GM12878 (cell line): ENCODE results near the gene KRTAP10-9. TPM values are rescaled to one million over a fixed set of nuclear protein-coding genes. Genes with fewer than 3 reads are reported as not detected.

ENCODE experiments used
- ATAC-seq: fragments of 200-7000 bp; cut with Tn5 transposase; 3 replicates; pipeline ENCODE4 v1.9.1; 2020; ENCODE audit warnings: mild to moderate bottlenecking, moderate library complexity
- BruUV-seq: library from RNA; stranded (reverse); fragments of 400-500 nt; replicated peaks from 2 replicates; lab custom pipeline; 2021; lab: Mats Ljungman, UMichigan
- CTCF ChIA-PET: fragments of 300-600 bp; sonication (Branson Sonifier 250); formaldehyde crosslinking; extraction: SDS; loops from one replicate; lab custom pipeline; 2021; ENCODE audit warnings: inconsistent platforms; lab: Yijun Ruan, JAX
- POLR2A ChIA-PET: fragments of 350-600 bp; formaldehyde crosslinking; extraction: SDS; loops from one replicate; lab custom pipeline; 2021; ENCODE audit warnings: inconsistent platforms; lab: Charles Lee
- RAD21 ChIA-PET: fragments of 300-600 bp; sonication (Branson Sonifier 250); formaldehyde crosslinking; loops from one replicate; lab custom pipeline; 2023; ENCODE audit warnings: antibody characterized with exemption; ENCODE audit not compliant: unreplicated experiment; lab: Charles Lee
- SMC1A ChIA-PET: fragments of 300-600 bp; sonication (Branson Sonifier 250); formaldehyde crosslinking; loops from one replicate; lab custom pipeline; 2023; ENCODE audit not compliant: unreplicated experiment, uncharacterized antibody; lab: Charles Lee
- DNase-seq: peaks from one replicate; pipeline ENCODE4 v3.0.0-alpha.2; 2011; ENCODE audit warnings: low read depth, low spot score
- FAIRE-seq: peaks from 3 replicates; lab custom pipeline; 2011; peaks lifted over from hg19 to GRCh38; lab: Jason Lieb, UNC
- H2AFZ ChIP-seq: 2 replicates; pipeline ENCODE4 v1.6.0; 2011; ENCODE audit warnings: low read depth, low read length, control low read depth; ENCODE audit not compliant: control insufficient read depth
- H3K27ac ChIP-seq: 2 replicates; pipeline ENCODE4 v1.5.1; 2011; ENCODE audit warnings: control low read depth; ENCODE audit not compliant: control insufficient read depth, insufficient read depth
- H3K27me3 ChIP-seq, 2 experiments: replicated peaks in 1 of 2; 2 replicates each; pipeline versions ENCODE4 v1.6.0 to v1.6.1; 2011; ENCODE audit warnings: low read length in 1 of 2; ENCODE audit not compliant: control insufficient read depth in 2 of 2, insufficient read depth in 2 of 2
- H3K36me3 ChIP-seq, 2 experiments: 2 replicates each; pipeline ENCODE4 v1.5.1; 2011; ENCODE audit warnings: low read length in 1 of 2; ENCODE audit not compliant: control insufficient read depth in 2 of 2, insufficient read depth in 2 of 2
- H3K4me1 ChIP-seq: 2 replicates; pipeline ENCODE4 v1.6.1; 2011; ENCODE audit warnings: mild to moderate bottlenecking, low read length, moderate library complexity, mixed read lengths; ENCODE audit not compliant: control insufficient read depth, insufficient read depth
- H3K4me2 ChIP-seq: 2 replicates; pipeline ENCODE4 v1.6.0; 2011; ENCODE audit warnings: control low read depth; ENCODE audit not compliant: control insufficient read depth, insufficient read depth
- H3K4me3 ChIP-seq: fragments of 200-600 bp; sonication (generic); 2 replicates; pipeline ENCODE4 v1.5.1; 2016
- H3K79me2 ChIP-seq: 2 replicates; pipeline ENCODE4 v1.6.0; 2011; ENCODE audit warnings: low read length; ENCODE audit not compliant: control insufficient read depth, insufficient read depth
- H3K9ac ChIP-seq: 2 replicates; pipeline ENCODE4 v1.8.0; 2011; ENCODE audit warnings: low read length, control low read depth, mixed read lengths; ENCODE audit not compliant: control insufficient read depth, insufficient read depth
- H3K9me3 ChIP-seq: replicated peaks from 3 replicates; pipeline ENCODE4 v1.5.1; 2011; ENCODE audit warnings: mild to moderate bottlenecking, low read length; ENCODE audit not compliant: control insufficient read depth, insufficient read depth
- H4K20me1 ChIP-seq: 2 replicates; pipeline ENCODE4 v1.6.0; 2011; ENCODE audit not compliant: control insufficient read depth, insufficient read depth
- CEBPB ChIP-seq, 2 experiments: fragments of 150-350 bp in 1 of 2; IDR thresholded peaks; 2 replicates each; pipeline ENCODE4 v1.6.1; 2012 to 2014; ENCODE audit warnings: low read depth in 2 of 2, low read length in 2 of 2, borderline replicate concordance in 1 of 2, inconsistent platforms in 1 of 2
- E4F1 ChIP-seq: fragments of 450-650 bp; IDR thresholded peaks from 2 replicates; pipeline ENCODE4 v1.6.1; 2018; ENCODE audit warnings: borderline replicate concordance, mild to moderate bottlenecking; ENCODE audit not compliant: partially characterized antibody
- HDAC6 ChIP-seq: fragments of 200-600 bp; sonication (generic); IDR thresholded peaks from one replicate; pipeline ENCODE4 v1.8.0; 2017; ENCODE audit warnings: antibody characterized with exemption; ENCODE audit not compliant: unreplicated experiment
- IRF3 ChIP-seq: fragments of 450-650 bp; IDR thresholded peaks from 2 replicates; pipeline ENCODE4 v1.6.1; 2014; ENCODE audit warnings: mild to moderate bottlenecking
- KLF5 ChIP-seq: fragments of 450-650 bp; IDR thresholded peaks from 2 replicates; pipeline ENCODE4 v1.6.1; 2014; ENCODE audit warnings: mild to moderate bottlenecking; ENCODE audit not compliant: partially characterized antibody
- MAX ChIP-seq: IDR thresholded peaks from 2 replicates; pipeline ENCODE4 v1.6.1; 2012; ENCODE audit warnings: low read depth, low read length, improper control_type of control experiment
- MYB ChIP-seq: fragments of 150-350 bp; IDR thresholded peaks from 2 replicates; pipeline ENCODE4 v1.6.1; 2014; ENCODE audit warnings: mild to moderate bottlenecking, low read depth, low read length, borderline replicate concordance
- NR2C1 ChIP-seq: fragments of 450-650 bp; IDR thresholded peaks from 2 replicates; pipeline ENCODE4 v1.6.1; 2017; ENCODE audit warnings: antibody characterized with exemption, mild to moderate bottlenecking, moderate library complexity
- NR2F1 ChIP-seq: fragments of 450-650 bp; conservative IDR thresholded peaks from 2 replicates; pipeline ENCODE4 v1.6.1; 2017; ENCODE audit warnings: mild to moderate bottlenecking
- RB1 ChIP-seq: fragments of 450-650 bp; formaldehyde crosslinking; IDR thresholded peaks from 2 replicates; pipeline ENCODE4 v1.6.1; 2017; ENCODE audit warnings: mild to moderate bottlenecking, borderline replicate concordance
- RFX5 ChIP-seq: IDR thresholded peaks from 2 replicates; pipeline ENCODE4 v1.6.1; 2011; ENCODE audit warnings: low read depth, low read length, improper control_type of control experiment
- SMAD1 ChIP-seq: fragments of 450-650 bp; IDR thresholded peaks from 2 replicates; pipeline ENCODE4 v1.6.1; 2018; ENCODE audit warnings: mild to moderate bottlenecking, low read depth; ENCODE audit not compliant: partially characterized antibody
- SREBF2 ChIP-seq: IDR thresholded peaks from 2 replicates; pipeline ENCODE4 v1.6.1; 2012; ENCODE audit warnings: mild to moderate bottlenecking, low read length
- WGBS: methylation state at CpG from one replicate; pipeline ENCODE4 v1.1.6; 2016; ENCODE audit warnings: low lambda C conversion rate; ENCODE audit not compliant: insufficient replicate concordance, insufficient coverage; ENCODE audit errors: missing lambda C conversion rate; 5-methylcytosine and 5-hydroxymethylcytosine counted together
- in situ Hi-C: fragments of 300-500 bp; cut with MboI; formaldehyde crosslinking; loops from 9 replicates; pipeline ENCODE4 v1.14.3; 2018; ENCODE audit warnings: mixed read lengths
- intact Hi-C: fragments of 100-400 bp; cut with micrococcal nuclease; formaldehyde crosslinking; loops from one replicate; pipeline ENCODE4 v1.14.2; 2022; ENCODE audit not compliant: unreplicated experiment
- polyA plus RNA-seq, 11 experiments: library from polyadenylated mRNA; depleted of rRNA in 4 of 11; unstranded in 6 of 11; stranded (reverse) in 5 of 11; fragments of >200 nt; fragmentation: Nextera tagmentation in 4 of 11; fragmentation: Illumina TruSeq in 1 of 11; extraction: Ambion mirVana in 4 of 11; extraction: Trizol in 1 of 11; gene quantifications; 1 replicate in 1 of 11; 2 replicates in 10 of 11; pipeline versions ENCODE4 v1.2.1 to v1.2.3, GENCODE V29; 2011 to 2016; ENCODE audit warnings: inconsistent platforms in 2 of 11, missing spikeins in 2 of 11, low read depth in 1 of 11
- total RNA-seq, 4 experiments: library from RNA; depleted of rRNA in 3 of 4; stranded (reverse); fragments of >200 nt in 3 of 4; fragmentation: Illumina TruSeq in 1 of 4; extraction: Trizol in 1 of 4; gene quantifications; 2 replicates each; pipeline versions ENCODE4 v1.2.1 to v1.2.3, GENCODE V29; 2013 to 2021

KRTAP10-9 gene
- total and polyA plus RNA-seq, 10 of the 15 experiments (the other 5 are each of a cell fraction or from before 2014, with no cell fraction given) = not detected

GRCh38 chr21:44632067-44632466 lies 5.2 kb downstream of the KRTAP10-9 start:
- H3K27me3 ChIP-seq = no peaks in the 10 kb centered on the region
- no peak overlapping the region for H3K4me3 ChIP-seq
- DNase-seq (no peak), FAIRE-seq (no peak), ATAC-seq (no peak)
- no peak overlapping the region for H3K4me2 ChIP-seq
- no TSS peak for BruUV-seq
- WGBS = 5% methylated on average over 1 of the region's 1 CpG
- no peaks in the 10 kb centered on the region for H3K36me3 ChIP-seq
- no peak overlapping the region for H2AFZ ChIP-seq
- no peak overlapping the region for H3K9ac ChIP-seq
- in situ Hi-C loops (no loop called here), intact Hi-C loops (no loop called here)
- RAD21 ChIA-PET = no interaction called here
- H4K20me1 ChIP-seq = no peaks in the 10 kb centered on the region
- SMC1A ChIA-PET = no interaction called here
- H3K4me1 ChIP-seq = no peaks in the 10 kb centered on the region
- TF ChIP-seq NR2C1 (no peak), MYB (no peak), E4F1 (no peak), RFX5 (no peak), MAX (no peak), IRF3 (no peak), SMAD1 (no peak), SREBF2 (no peak), RB1 (no peak), KLF5 (no peak), CEBPB (IDR thresholded peaks at IDR 0.05; ENCODE audit: borderline replicate concordance in 1 of 2, low read depth in 2 of 2, low read length in 2 of 2) (no peak), HDAC6 (no peak), NR2F1 (no peak)
- no peak overlapping the region for H3K27ac ChIP-seq
- no peaks in the 10 kb centered on the region for H3K79me2 ChIP-seq
- CTCF ChIA-PET = no interaction called here
- POLR2A ChIA-PET = no interaction called here
- H3K9me3 ChIP-seq = peaks cover 9% of the 10 kb centered on the region; the same call in 1 of the 3 replicates
